DMS79 (cell line): ENCODE measurements around the gene SLC17A2.

Experiments used
- DNase-seq: peaks from one replicate; lab custom pipeline; 2025; lab: John Stamatoyannopoulos, UW

The SLC17A2 gene

DNA sequence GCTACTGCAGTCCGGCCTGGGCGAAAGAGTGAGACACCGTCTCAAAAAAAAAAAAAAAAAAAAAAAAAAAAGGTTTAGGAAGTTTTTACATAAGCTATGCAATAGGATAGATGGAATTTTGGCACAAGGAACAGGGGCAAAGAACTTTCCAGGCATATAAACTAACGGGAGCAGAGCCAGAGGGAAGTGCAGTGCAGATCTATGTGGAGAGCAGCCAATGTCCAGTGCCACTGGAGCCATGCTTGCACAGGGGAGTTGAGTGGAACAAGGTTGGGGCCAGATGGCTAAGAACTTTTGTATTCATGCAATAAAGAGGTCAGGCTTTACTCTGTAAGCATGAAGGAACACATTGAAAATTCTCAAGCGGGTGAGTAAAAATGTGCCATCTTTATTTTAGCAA is 10.8 kb downstream of the SLC17A2 start:
- no peak for DNase-seq

DNA sequence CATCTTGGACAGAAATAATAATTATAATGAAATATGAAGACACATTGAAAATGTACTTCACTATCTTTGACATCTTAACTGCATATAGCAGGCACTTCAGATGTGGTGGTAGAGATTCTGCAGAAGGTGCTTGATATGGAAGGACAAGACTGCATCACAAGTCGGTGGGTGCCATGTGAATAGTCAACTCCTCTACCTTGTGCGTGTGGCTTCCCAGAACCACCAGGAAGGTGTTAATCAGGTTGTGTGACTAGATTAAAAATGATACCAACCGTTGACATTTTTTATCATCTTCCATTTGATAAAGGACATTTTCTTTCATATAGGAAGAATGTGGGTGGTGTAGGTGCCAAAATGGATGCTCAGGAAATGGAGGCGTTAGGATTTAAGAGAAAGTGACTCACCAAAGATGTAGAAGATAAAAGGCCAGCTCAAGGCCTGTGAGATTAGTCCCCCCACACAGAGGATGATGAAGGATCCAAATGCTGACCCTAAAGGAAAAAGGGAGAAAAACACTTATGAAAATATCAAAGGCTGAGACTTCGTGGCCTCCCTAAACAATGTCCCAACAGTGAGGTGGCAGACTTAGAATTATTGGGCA is 12.3 kb downstream of the SLC17A2 start:
- DNase-seq: no peak

DNA sequence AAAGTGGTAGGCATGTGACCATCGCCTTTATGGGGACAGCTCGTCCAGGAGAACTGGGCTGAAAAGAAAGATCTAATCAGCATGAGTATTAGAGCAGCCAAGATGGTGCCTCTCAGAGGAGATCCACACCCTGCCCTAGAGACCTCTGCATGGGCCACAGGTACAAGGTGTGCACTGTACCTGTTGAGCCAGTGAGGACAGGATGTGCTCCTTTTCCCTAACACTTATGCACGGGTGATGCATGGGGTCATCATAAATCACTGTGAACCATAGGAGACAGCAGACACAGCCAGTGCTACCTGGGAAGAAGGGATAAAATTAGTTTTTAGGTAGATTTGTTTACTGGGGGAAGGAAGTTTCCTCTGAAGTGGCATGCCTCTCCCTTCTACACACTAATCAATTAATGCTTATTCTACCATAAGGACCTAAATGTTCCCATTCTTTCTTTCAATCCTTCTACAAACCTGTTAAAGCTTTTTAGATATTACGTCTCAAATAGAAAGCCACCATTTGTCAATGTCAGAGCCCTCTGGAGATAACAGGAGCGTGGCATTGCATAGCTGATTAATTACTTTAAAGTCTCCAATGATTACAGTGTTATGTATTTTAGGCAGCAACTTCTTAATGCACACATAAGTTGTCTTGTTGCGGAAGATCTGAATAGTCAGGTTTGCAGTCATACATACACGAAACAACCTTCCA is 13.6 kb downstream of the SLC17A2 start:
- no peak for DNase-seq

DNA sequence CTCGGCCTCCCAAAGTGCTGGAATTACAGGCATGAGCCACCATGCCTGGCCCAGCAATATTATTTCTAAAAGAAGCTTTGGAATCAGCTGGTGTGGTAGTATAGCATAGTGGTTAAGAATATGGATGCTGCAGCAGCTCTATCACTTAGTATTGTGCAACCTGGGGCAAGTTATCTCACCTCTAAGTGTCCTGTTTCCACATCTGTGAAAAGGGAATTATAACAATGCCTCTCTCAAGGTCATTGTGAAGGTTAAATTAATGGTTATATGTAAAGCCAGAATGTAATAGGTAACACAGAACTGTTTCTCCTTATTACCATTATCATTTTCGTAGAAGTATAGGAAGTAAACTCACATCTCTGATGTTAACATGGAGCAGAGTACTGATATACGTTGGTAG is 14.2 kb downstream of the SLC17A2 start:
- no peak for DNase-seq

DNA sequence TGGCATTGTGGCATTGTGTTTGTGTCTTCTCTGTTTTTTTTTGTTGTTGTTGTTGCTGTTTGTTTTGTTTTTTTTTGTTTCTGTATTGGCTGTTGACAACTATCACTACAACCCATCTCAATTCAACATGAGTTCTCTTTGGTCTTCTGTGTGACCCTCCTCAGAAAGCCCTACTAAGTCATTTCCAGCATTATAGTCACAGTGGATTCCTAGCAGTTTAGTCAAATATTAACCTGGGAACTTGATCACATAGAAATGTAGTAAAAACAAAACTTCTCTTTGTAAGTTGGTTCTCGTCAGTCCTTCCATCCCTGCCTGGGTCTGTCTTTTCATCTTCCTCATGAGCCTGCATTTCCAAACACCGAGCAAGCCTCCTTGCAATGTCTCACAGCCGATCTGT is 16.8 kb downstream of the SLC17A2 start:
- no peak for DNase-seq

DNA sequence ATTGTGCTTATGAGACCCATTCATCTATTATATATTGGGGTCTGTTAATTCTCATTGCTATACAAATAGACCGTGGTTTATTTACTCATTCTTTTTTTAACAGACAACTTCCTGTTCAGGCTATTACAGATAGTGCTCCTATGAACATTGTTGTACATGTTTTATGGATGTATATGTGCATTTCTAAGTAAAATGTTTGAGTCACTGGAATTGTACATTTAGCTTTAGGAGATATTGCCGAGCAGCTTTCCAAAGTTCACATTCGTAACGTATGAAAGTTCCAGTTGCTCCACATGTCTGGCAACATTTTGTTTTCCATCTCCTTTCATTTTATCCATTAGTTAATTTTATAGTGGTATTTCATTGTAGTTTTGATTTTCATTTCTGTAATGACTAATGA is 19.1 kb downstream of the SLC17A2 start:
- DNase-seq: no peak

DNA sequence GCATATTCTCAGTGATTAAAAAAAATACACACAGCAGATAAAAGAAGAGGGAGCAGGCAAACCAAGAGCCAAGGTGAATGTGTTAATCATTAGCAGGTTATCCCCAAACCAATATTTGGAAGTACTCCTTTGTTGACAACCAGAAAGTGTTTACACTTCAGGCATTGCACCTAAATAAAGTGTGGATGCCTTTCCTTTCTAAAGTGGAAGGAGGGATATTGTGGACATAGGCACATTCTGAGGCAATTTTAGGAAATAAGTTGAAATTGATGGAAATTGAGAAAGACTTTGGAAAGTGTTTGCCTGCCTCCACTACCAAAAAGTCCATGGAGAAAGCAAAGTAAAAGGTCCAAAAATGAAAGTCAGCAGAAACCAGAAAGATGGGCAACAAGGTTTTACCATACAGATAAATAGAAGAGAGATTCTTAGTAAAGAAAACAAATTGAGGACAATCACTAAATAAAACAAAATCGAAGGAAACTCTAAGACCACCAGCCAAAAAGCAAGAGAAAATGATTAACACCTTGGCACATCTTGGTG is 22.9 kb downstream of the SLC17A2 start:
- no peak for DNase-seq

DNA sequence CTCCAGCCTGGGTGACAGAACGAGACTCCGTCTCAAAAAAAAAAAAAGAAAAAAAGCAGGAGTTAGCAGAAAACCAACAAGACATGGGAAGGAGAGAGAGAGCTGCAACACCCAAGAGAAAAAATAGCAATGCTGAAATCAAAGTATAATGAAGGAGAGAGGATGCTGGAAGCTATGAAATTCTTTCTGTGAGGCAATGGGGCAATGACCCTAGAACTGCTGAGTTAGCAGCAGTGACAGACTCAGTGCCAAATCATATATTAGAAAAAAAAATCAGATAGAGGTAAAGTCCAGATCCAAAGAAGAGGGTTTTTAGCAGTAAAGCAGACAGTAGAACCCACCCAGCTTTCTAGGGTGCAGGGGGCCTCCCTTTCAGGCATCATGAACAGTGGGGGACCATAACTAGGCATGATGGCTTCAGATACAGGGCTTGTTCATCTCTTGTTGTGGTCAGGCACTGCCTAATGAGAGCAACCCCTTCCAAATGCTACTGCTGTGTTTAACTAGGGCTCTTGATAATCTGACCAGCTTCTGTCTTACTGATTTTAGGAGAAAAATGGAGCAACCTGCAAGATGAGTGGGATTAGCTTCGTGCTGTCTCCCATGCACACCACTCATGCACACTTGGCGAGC is 26.9 kb downstream of the SLC17A2 start:
- no peak for DNase-seq

DNA sequence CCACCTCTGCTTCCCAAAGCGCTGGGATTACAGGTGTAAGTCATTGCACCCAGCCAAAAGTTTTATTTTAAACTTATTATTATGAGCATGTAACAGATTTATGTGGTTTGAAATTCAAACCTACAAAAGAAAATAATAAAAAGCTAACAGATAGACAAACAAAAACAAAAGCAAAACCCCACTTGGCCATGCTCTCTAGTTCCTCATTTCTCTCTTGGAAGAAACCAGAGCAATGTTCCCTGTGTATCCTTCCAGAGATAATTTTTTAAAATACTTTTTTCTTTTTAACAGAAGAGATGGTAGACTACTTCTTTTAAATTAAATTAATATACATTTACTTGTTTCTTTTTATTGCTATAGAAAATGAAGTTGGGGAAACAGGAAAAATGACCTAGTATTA is 28.4 kb downstream of the SLC17A2 start:
- no peak for DNase-seq

DNA sequence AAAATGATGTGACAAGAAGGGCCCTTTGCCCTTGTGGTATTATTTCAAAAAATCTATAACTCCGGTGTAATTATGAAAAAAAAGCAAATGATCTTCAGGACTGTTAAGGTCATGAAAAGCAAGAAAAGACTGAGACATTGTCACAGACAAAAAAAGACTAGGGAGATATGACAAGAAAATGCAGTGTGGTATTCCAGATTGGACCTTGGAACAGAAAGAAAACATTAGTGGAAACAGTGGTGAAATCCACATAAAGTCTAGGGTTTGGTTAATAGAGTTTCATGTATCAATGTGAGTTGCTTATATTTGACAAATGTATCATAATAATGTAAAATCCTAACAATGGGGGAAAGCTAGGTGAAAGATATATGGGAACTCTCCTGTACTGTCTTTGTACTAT is 29.6 kb downstream of the SLC17A2 start:
- no peak for DNase-seq

DNA sequence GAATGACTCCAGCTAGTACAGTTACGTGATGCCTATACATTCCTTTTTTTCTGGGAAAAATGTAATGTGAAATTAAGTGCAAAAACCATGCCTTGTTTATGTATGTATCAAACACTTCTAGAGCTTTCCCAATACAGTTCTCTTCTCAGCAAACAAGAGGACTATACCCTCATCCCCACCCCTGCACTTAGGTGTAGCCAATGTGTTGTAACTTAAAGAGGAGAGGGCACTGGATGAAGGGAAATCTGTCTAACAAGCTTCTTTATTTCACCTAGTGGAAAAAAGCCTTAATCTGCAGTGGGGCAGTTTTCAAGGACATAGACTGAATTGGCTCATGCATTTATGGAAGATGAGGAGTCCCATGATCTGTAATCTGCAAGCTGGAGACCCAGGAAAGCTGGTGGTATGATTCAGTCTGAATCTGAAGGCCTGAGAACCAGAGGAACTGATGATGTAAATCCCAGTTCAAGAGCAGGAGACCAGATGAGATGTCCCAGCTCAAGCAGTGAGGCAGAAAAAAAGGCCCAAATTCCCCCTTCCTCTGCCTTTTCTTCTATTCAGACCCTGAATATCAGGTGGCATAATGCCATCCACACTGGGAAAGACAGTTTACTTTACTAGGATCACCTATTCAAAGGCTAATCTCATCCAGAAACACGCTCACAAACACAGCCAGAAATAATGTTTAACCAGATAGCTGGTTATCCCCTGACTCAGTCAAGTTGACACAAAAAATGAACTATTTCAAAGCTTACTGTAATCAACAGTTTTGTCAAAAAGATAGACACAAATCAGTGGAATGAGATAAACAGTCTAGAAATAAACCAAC is 30.7 kb downstream of the SLC17A2 start:
- no peak for DNase-seq

DNA sequence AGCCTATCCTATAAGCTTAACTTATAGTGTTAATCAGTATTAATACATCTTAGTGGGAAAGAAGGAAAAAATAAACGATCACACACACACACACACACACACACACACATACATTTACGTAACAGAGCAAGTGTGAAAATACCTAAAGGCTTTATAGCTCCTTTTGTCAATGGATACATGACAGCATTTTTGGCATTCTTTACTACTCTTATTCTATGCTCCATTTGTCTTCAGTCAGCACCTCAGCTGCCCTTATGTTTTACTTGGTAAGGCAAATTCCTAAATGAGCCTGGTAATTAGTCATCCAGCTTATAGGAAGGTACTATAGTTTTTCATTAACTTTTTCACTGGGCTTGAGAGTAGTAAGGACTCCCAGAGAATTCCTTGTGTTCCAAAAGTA is 31.4 kb downstream of the SLC17A2 start:
- no peak for DNase-seq

DNA sequence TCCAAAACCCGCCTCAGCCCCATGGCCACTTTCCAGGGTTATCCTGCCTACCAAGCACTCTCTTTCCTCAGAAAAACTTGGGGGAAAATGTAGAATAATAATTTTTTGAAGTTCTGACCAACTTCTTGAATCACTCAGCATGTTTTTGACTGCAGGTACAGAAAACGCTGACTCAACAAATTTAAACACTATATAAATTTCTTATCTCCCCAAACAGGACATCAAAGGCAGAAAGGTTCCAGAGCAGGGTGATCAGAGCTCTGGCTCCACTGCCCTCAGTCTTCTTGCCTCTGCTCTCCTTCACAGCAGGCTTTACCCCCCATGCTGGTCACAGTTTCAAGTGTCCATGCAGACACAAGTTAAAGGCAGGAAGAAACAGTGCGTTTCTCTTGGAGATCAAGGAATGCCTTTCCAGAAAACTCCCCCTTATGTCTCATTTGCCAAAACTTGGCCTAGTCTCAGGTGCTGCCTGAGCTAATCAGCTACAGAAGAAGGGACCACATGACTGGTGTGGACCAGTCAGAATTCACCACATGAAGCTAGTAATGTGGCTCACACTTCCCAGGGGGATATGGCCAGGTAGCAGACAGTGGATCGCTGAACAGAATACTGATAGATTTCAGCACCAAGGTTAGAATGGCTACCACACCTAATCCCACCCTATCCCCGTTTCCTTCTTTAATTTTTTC is 32.1 kb downstream of the SLC17A2 start:
- DNase-seq: no peak

DNA sequence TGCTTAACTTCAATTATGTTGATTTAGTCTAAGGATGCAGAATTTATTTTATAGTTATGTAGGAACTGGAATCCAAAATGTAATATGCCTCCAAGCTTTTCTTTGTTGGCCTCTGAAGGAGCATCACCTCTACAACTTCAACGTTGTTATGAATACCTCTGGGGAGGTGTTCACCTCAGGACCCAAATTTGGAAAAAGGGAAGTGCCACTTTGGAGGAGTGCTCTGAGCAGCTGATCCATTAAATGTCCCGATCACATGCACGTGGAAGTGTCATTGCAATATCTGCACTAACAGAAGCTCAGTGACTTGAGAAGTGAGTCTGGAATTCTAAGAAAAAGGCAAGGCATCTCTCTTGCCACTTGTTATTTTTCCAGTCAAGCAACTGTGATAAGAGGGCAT is 34.2 kb downstream of the SLC17A2 start:
- no peak for DNase-seq

DNA sequence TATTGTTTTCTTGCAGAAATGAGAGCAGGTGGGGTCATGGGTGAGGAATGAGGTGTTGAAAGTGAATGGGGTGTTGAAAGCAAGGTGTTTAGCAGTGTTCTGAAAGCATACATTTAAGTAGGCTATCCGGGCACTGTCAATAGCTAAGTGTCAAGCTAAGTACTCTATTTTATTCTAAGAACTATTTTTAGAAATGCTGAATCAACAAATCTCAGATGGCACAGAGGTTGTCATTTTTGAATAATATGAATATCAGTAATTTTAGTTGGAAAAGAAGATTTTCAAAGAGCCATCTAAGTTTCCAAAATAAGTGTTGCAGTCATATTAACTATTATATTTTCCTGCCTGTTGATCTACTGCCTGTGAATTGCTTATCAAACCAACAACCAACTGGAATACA is 34.7 kb downstream of the SLC17A2 start:
- no peak for DNase-seq

DNA sequence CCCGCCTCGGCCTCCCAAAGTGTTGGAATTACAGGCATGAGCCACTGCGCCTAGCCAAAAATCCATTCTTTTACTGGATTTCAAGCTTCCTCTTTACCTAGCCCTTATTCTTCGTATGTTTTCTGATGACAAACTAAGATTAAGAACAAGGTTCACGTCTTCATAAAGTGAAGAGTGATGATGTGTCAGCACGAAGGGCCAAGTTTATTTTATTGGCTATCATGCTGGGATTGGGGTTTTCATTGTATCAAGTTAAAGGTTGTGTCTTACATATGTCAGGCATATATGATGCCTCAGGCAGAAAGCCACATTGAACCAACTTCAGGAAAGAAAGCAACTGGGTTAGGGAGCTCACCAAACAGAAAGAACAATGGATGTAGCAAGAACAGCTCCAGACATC is 36.7 kb downstream of the SLC17A2 start:
- DNase-seq: no peak

DNA sequence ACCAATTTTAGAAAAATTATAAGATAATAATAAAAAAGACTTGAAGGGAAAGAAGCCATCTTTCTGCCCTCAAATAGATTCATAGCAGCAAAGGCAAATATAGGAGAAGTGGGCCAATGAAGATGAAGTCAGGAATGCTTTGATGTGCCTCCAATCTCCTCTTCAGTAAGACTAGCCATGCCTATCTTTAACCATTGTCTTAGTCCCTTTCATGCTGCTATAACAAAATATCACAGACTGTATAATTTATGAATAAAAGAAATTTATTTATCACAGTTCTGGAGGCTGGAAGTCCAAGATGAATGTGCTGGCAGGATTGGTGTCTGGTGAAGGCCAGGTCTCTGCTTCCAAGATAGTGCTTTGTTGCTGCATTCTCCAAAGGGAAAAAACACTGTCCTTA is 37.6 kb downstream of the SLC17A2 start:
- no peak for DNase-seq

DNA sequence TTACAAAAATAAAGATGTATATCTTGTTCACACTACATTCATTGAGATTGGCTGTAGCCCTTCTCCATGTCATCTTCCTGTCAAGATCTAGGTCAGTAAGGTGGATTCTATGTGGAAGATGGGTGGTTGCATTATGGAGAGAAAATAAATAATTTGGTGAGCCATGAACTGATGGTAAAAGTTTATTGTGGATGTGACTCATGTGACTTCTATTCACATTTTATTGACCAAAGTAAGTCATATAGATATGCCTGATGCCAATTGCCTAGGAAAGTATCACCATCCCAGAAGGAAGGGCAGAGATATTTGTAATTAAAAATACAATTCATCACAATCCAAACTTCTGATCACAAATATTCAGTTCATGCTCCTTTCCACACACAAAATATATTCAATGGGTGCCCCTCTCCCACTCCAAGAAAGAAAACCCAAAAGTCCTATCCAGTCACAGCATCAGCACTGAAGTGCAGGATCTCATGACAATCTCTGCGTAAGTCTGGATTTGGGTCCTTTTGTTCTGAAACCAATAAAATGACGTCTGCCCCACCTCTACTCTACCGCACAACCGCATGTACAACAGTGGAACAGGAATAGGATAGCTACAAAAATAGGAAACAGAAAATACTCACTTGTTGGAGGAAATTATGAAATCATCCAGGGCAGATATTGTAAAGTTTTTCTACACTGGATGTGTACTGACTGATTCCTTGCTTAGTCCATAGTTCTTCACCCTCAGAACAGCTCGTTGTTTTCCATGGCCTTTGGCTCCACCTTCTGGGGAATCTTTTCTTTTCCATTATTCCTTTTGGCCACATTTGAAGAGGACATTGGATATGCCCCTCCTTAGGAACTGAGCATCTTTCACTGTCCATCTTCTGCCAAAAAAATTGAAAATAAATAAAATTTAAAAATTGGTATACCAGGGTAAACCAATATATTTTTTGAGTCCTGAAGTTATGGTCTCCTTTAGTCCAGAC is 40.3 kb downstream of the SLC17A2 start:
- no peak for DNase-seq

DNA sequence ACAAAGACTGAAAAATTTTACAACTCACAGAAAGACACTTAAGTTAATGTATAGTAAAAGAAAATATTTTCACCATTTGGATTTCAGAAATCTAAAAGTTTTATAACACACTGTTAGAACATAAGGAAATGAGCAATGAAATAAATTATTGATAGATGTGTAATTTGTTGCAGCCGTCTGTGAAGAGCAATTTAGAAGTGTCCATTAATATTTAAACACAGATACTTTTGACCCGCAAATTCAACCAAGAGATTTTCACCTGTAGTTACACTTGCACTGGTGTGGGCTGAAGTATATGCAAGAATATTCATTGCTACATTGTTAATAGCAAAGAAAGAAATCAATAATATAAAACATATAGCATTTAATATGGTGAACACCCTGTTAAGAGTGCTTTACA is 41.9 kb downstream of the SLC17A2 start:
- no peak for DNase-seq

DNA sequence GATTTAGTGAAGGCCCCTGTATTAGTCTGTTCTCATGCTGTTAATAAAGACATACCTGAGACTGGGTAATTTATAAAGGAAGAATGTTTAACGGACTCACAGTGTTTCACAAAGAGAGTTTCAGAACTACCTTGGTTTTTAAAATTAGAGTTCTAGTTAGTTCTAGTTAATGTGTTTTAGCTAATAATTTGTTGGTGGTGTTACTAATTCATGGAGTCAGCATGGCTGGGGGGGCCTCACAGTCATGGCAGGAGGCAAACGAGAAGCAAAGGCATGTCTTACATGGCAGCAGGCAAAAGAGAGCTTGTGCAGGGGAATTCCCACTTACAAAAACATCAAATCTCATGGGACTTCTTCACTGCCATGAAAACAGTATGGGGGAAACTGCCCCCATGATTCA is 44.4 kb downstream of the SLC17A2 start:
- no peak for DNase-seq

DNA sequence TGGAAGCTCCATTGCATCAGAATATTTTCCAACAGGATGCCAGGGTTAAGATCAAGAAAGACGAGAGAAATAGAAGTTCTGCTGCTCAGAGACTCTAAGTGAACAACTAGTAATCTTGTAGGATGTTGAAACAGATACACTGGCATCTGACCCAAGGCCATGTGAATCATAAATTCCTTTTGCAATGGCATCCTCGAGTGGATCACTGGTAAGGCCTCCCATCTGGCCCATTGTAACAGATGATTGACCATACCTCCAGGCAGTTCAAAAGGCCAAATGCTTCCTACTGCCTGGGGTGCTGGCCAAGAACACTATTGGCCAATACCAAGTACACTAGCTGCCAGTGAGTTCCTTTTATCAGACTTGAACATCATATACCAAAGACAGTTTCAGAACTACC is 46.5 kb downstream of the SLC17A2 start:
- DNase-seq: no peak
